Measurements from ENCODE around the gene SCAND1. TPM values are rescaled to one million over a fixed set of nuclear protein-coding genes. Genes with fewer than 3 reads are reported as not detected.
"Not testable (repeated sequence)": the region's sequence is repeated elsewhere in the genome, so short reads cannot be mapped to it uniquely, and the experiment has no call there.

The SCAND1 gene
- total RNA-seq, 4 donors from 2014 or later, result 88.3 to 138 (median 118) TPM

DNA sequence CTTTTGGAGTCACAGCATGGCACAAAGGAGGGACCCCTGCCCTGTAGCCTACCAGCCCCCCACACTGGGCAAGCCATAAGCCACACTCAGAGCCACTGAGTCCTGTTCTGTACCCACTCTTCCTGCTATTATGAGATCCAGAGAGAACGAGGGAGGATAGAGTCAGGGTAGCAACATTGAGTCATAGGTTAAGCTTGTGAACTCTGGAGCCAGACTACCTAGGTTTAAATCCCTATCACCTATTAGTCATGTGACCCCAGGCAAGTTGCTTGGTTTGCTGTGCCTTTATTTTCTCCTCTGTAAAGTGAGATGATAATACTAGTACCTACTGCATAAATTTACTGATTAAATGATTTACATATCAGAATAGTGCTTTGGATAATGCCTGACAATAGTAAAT lies 14.6 kb upstream of the SCAND1 start:
- in situ Hi-C loops (cut with MboI; ENCODE audit: low sequenced_read_pairs in 4 of 4), result no loop called here

DNA sequence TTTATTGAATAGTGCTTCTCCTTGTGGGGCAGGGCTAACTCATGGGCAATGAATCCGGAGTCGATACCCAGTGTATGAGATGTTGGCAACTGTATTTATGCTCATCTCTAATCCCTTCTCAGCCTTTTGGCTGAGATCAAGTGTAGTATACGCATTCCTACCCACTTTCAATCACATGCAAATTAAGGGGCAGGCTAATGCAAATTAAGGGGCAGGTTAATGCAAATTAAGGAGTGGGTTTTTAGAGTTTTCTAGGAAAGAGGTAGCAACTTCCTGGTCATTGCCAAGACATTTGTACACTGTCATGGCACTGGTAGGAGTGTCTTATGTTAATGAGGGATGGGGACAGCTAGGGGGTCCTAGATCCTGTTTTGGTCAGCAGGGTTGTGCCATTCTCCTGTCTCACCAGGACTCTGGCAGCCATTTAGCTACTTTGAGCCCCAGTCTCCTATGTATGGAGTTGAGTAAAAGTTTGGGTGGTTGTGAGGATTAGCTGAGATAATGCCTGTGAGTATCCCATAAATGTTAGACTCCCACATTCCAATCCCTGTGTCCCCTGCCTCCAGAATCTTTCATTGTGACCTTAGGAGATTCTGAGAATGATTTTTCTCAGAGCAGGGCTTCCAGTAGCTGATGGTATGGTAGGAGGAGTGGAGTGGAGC lies 13.8 kb upstream of the SCAND1 start, which contains the start of gene CNBD2:
Gene CNBD2, plus strand, starts transcription at position 612 of the 662 bp plus-strand sequence. CDS start 173 bp downstream, outside the sequence.
- H3K27me3 ChIP-seq, result no peaks in the 10 kb centered on the region
- in situ Hi-C loops (cut with MboI; ENCODE audit: low sequenced_read_pairs in 4 of 4), result no loop called here
- H3K27ac ChIP-seq, result no peak within 1 kb of the TSS
- H3K36me3 ChIP-seq, result no peaks in the 10 kb centered on the region
- H3K4me1 ChIP-seq, result no peaks in the 10 kb centered on the region
- no peak for DNase-seq
- no peak for TF ChIP-seq POLR2A (IDR thresholded peaks at IDR 0.05)
- TF ChIP-seq, protein P1, sequence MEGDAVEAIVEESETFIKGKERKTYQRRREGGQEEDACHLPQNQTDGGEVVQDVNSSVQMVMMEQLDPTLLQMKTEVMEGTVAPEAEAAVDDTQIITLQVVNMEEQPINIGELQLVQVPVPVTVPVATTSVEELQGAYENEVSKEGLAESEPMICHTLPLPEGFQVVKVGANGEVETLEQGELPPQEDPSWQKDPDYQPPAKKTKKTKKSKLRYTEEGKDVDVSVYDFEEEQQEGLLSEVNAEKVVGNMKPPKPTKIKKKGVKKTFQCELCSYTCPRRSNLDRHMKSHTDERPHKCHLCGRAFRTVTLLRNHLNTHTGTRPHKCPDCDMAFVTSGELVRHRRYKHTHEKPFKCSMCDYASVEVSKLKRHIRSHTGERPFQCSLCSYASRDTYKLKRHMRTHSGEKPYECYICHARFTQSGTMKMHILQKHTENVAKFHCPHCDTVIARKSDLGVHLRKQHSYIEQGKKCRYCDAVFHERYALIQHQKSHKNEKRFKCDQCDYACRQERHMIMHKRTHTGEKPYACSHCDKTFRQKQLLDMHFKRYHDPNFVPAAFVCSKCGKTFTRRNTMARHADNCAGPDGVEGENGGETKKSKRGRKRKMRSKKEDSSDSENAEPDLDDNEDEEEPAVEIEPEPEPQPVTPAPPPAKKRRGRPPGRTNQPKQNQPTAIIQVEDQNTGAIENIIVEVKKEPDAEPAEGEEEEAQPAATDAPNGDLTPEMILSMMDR (IDR thresholded peaks at IDR 0.05 in 4 of 5, conservative IDR thresholded peaks at IDR 0.05 in 1 of 5), result no peak
- ATAC-seq, result no peak
- H3K4me3 ChIP-seq, result no peak within 1 kb of the TSS
- intact Hi-C loops (cut with DNase I; ENCODE audit: low total_unique reads), result no loop called here
- no peaks in the 10 kb centered on the region for H3K9me3 ChIP-seq

More for the DNA sequence above, 14.6 kb upstream of the SCAND1 start:
- TF ChIP-seq, protein P1 (IDR thresholded peaks at IDR 0.05 in 4 of 5, conservative IDR thresholded peaks at IDR 0.05 in 1 of 5), result no peak
- TF ChIP-seq POLR2A (IDR thresholded peaks at IDR 0.05), result no peak
- Histone ChIP-seq H3K27ac (no peak overlapping the region), H3K9me3 (no peaks in the 10 kb centered on the region), H3K4me3 (no peak overlapping the region), H3K27me3 (no peaks in the 10 kb centered on the region), H3K4me1 (no peaks in the 10 kb centered on the region), H3K36me3 (no peaks in the 10 kb centered on the region)
- intact Hi-C loops (cut with DNase I; ENCODE audit: low total_unique reads), result no loop called here
- DNase-seq (no peak), ATAC-seq (no peak)

DNA sequence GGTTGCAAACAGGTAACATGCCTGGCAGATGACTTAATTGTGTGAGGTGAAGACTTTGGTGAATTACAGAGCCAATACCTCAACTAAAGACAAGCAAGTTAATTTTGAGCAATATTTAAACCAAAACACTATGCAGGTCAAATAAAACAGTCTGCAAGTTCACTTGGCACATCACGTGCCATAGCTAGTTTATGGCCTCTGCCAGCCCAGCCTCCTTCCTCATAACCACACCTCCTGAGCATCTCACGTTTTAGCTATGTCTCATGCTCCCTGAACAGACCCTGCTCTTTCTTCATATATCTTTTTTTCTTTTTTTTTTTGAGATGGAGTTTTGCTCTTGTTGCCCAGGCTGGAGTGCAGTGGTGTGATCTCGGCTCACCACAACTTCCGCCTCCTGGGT lies 9.6 kb upstream of the SCAND1 start:
- Histone ChIP-seq H3K27me3 (no peaks in the 10 kb centered on the region), H3K4me3 (no peak overlapping the region), H3K9me3 (no peaks in the 10 kb centered on the region), H3K36me3 (no peaks in the 10 kb centered on the region), H3K4me1 (no peaks in the 10 kb centered on the region), H3K27ac (no peak overlapping the region)
- TF ChIP-seq, protein P1 (IDR thresholded peaks at IDR 0.05 in 4 of 5, conservative IDR thresholded peaks at IDR 0.05 in 1 of 5), result no peak
- TF ChIP-seq POLR2A (IDR thresholded peaks at IDR 0.05), result no peak
- in situ Hi-C loops (cut with MboI; ENCODE audit: low sequenced_read_pairs in 4 of 4), result no loop called here
- DNase-seq (no peak), ATAC-seq (no peak)
- intact Hi-C loops (cut with DNase I; ENCODE audit: low total_unique reads), result no loop called here

DNA sequence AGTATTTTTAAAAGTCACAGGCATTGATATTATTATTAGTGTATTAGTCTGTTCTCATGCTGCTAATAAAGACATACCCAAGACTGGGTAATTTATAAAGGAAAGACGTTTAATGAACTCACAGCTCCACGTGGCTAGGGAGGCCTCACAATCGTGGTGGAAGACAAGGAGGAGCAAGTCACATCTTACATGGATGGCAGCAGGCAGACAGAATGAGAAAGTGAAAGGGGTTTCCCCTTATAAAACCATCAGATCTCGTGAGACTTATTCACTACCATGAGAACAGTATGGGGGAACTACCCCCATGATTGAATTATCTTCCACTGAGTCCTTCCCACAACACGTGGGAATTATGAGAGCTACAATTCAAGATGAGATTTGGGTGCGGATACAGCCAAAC lies 5.0 kb upstream of the SCAND1 start:
- H3K36me3 ChIP-seq; H3K4me3 ChIP-seq; H3K9me3 ChIP-seq; DNase-seq; H3K27me3 ChIP-seq; ATAC-seq; H3K27ac ChIP-seq; intact Hi-C loops (cut with DNase I; ENCODE audit: low total_unique reads); in situ Hi-C loops (cut with MboI; ENCODE audit: low sequenced_read_pairs in 4 of 4): not testable (repeated sequence)
- peaks cover 6 to 10% of the 10 kb centered on the region in 2 donors for H3K4me1 ChIP-seq

DNA sequence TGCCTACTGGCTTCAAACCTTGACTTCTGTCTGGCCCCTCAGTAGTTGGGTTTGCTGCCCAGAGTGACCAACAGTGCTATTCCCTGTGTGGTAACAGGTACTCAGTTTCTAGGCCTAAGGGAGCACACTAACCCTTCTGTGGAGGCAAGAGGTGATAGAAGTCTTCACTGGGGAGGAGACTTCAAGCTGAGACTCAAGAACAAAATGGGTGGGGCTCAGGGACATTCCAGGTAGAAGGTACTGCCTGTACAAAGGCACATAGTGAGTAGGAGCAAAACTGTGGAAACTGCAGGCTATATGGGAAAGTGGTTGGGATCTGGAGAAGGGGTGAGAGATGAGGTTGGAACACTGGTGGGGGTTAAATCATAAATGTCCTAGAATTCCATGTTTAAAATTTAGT lies 2.3 kb upstream of the SCAND1 start:
- peaks cover 22 to 27% of the 10 kb centered on the region in 2 donors for H3K4me1 ChIP-seq
- TF ChIP-seq POLR2A (IDR thresholded peaks at IDR 0.05), result no peak
- TF ChIP-seq, protein P1 (IDR thresholded peaks at IDR 0.05 in 4 of 5, conservative IDR thresholded peaks at IDR 0.05 in 1 of 5), result no peak
- DNase-seq (no peak), ATAC-seq (no peak)
- no peak overlapping the region for H3K4me3 ChIP-seq
- H3K36me3 ChIP-seq, result no peaks in the 10 kb centered on the region
- H3K27ac ChIP-seq, result no peak overlapping the region
- H3K27me3 ChIP-seq, result no peaks in the 10 kb centered on the region
- in situ Hi-C loops (cut with MboI; ENCODE audit: low sequenced_read_pairs in 4 of 4), result no loop called here
- no peaks in the 10 kb centered on the region for H3K9me3 ChIP-seq
- intact Hi-C loops (cut with DNase I; ENCODE audit: low total_unique reads), result no loop called here
